ENCODE measurements around the gene RHOH. TPM values are rescaled to one million over a fixed set of nuclear protein-coding genes. Genes with fewer than 3 reads are reported as not detected.

RHOH gene
- total and polyA plus RNA-seq, 9 of the 15 experiments (the other 6 are each of a cell fraction or from before 2014, with no cell fraction given): 14.3 to 37.7 (median 23.2) TPM

DNA sequence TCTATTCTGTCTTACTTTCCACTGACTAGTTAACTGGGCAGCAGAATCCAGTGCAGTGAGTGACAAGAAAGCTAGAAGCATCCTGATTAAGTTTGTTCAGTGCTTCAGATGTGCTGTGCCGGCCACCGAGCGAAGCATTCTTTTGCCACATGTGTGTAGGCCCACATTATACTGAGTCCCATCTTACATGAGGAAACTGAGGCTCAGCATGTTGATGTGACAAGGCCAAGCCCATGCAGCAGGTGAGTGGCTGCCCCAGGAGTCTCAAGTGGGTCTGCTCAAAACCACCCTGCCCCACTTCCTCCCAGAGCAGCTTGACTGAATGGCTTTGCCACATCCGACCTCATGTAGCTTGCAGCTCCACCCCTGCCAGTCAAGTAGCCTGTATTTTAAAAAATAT, 50.5 kb downstream of the RHOH start:
- Histone ChIP-seq H3K4me1 (replicated peaks in 1 of 2; ENCODE audit: control insufficient read depth in 2 of 2, insufficient read depth in 2 of 2, low read length in 2 of 2) (peaks cover 8 to 9% of the 10 kb centered on the region in 2 experiments), H3K36me3 (ENCODE audit: control insufficient read depth, insufficient read depth, low read length) (peaks cover 36% of the 10 kb centered on the region), H3K4me3 (no peak overlapping the region), H3K27ac (ENCODE audit: extremely low read depth, low read depth, low read length) (no peak overlapping the region), H4K20me1 (replicated peaks; ENCODE audit: control insufficient read depth, insufficient read depth, low read length) (no peaks in the 10 kb centered on the region; the same call in 1 of the 2 replicates), H3K9me1 (ENCODE audit: control insufficient read depth, insufficient read depth, low read length) (no peaks in the 10 kb centered on the region), H3K79me2 (ENCODE audit: control insufficient read depth, insufficient read depth, low read length) (peaks cover 3% of the 10 kb centered on the region; the same call in 2 of the 3 replicates), H3K4me2 (ENCODE audit: insufficient read depth, low read length) (no peak overlapping the region), H3K9ac (ENCODE audit: insufficient read depth in 1 of 2, low read depth in 2 of 2, low read length in 2 of 2) (no peak overlapping the region), H3K27me3 (ENCODE audit: control insufficient read depth in 2 of 2, insufficient read depth in 2 of 2, low read length in 2 of 2) (no peaks in the 10 kb centered on the region), H3K9me3 (replicated peaks; ENCODE audit: control insufficient read depth, insufficient read depth, low read depth, low read length) (no peaks in the 10 kb centered on the region), H2AFZ (ENCODE audit: low read depth, low read length) (no peak overlapping the region)
- intact Hi-C loops (cut with micrococcal nuclease) (no loop called here), in situ Hi-C loops (cut with MboI) (no loop called here)
- FAIRE-seq (no peak), DNase-seq (ENCODE audit: extremely low read depth in 1 of 4, low spot score in 3 of 4) (no peak), ATAC-seq (no peak; the same call in 2 of the 3 replicates)
- WGBS (ENCODE audit: insufficient coverage, low coverage, missing lambda C conversion rate): 86% methylated on average over 4 of the region's 4 CpGs
- TF ChIP-seq ZNF507 (tag; conservative IDR thresholded peaks at IDR 0.05) (no peak), ZNF696 (CRISPR knock-in tag; conservative IDR thresholded peaks at IDR 0.05) (no peak), PURB (CRISPR knock-in tag; IDR thresholded peaks at IDR 0.05; ENCODE audit: low read depth) (no peak), E2F3 (CRISPR knock-in tag; IDR thresholded peaks at IDR 0.05) (no peak), CREM (IDR thresholded peaks at IDR 0.05; ENCODE audit: low read depth) (no peak)
- CTCF ChIA-PET (ENCODE audit: low intra/inter-chr PET ratio): no interaction called here
- POLR2A ChIA-PET: interaction anchor here (0.7 to 1.5 kb wide), 2 partner anchors 8 to 10 kb away, joined by 3 to 6 read pairs; no protein-coding TSS in a partner anchor
- no TSS peak for BruUV-seq (replicated peaks)

DNA sequence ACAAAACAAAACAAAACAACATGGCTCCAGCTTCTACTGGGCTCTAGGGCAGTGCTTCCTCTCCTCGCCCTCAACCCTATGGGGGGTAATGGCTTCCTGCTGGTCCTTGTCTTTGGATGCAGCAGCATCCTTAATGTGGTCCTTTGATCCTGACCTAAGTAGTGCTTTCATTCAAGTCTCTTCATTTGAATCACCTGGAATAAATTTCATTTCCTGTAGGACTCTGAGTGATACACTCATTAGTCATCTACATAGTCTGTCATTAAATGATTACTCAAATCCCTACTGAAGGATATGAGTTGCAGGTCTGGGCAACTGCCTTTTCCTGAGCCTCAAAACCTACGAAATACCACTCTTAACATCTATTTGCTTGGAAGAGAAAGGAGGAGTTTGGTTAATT, 54.5 kb downstream of the RHOH start:
- Histone ChIP-seq H3K4me1 (replicated peaks in 1 of 2; ENCODE audit: control insufficient read depth in 2 of 2, insufficient read depth in 2 of 2, low read length in 2 of 2) (no peaks in the 10 kb centered on the region; a peak in 1 of 5 replicates), H3K36me3 (ENCODE audit: control insufficient read depth, insufficient read depth, low read length) (peaks cover 1% of the 10 kb centered on the region; the same call in 1 of the 3 replicates), H3K4me2 (ENCODE audit: insufficient read depth, low read length) (no peak overlapping the region), H3K4me3 (no peak overlapping the region), H3K27ac (ENCODE audit: extremely low read depth, low read depth, low read length) (no peak overlapping the region), H3K9me3 (replicated peaks; ENCODE audit: control insufficient read depth, insufficient read depth, low read depth, low read length) (no peaks in the 10 kb centered on the region), H2AFZ (ENCODE audit: low read depth, low read length) (no peak overlapping the region), H3K27me3 (ENCODE audit: control insufficient read depth in 2 of 2, insufficient read depth in 2 of 2, low read length in 2 of 2) (no peaks in the 10 kb centered on the region), H3K9ac (ENCODE audit: insufficient read depth in 1 of 2, low read depth in 2 of 2, low read length in 2 of 2) (no peak overlapping the region), H4K20me1 (replicated peaks; ENCODE audit: control insufficient read depth, insufficient read depth, low read length) (no peaks in the 10 kb centered on the region), H3K79me2 (ENCODE audit: control insufficient read depth, insufficient read depth, low read length) (no peaks in the 10 kb centered on the region), H3K9me1 (ENCODE audit: control insufficient read depth, insufficient read depth, low read length) (no peaks in the 10 kb centered on the region)
- no peak for DNase-seq (ENCODE audit: extremely low read depth in 1 of 4, low spot score in 3 of 4)
- ChIA-PET CTCF (ENCODE audit: low intra/inter-chr PET ratio) (no interaction called here), POLR2A (interaction anchor here (1.1 kb wide), 1 partner anchor 10 kb away, joined by 4 read pairs; no protein-coding TSS in a partner anchor)
- WGBS (ENCODE audit: insufficient coverage, low coverage, missing lambda C conversion rate): 85% methylated on average over 2 of the region's 2 CpGs
- FAIRE-seq: no peak
- no TSS peak for BruUV-seq (replicated peaks)
- intact Hi-C loops (cut with micrococcal nuclease): no loop called here
- no peak for ATAC-seq
- in situ Hi-C loops (cut with MboI): no loop called here
- no peak for TF ChIP-seq CBX2 (IDR thresholded peaks at IDR 0.05; ENCODE audit: insufficient read depth, low read length, poor library complexity, severe bottlenecking)
- TF ChIP-seq, protein P1, sequence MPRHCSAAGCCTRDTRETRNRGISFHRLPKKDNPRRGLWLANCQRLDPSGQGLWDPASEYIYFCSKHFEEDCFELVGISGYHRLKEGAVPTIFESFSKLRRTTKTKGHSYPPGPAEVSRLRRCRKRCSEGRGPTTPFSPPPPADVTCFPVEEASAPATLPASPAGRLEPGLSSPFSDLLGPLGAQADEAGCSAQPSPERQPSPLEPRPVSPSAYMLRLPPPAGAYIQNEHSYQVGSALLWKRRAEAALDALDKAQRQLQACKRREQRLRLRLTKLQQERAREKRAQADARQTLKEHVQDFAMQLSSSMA (CRISPR knock-in tag; IDR thresholded peaks at IDR 0.05): no peak
- TF ChIP-seq SRSF3 (IDR thresholded peaks at IDR 0.05; ENCODE audit: insufficient read depth, low read length): no peak
- TF ChIP-seq CC2D1A (IDR thresholded peaks at IDR 0.05): no peak
- no peak for TF ChIP-seq CCNT2 (IDR thresholded peaks at IDR 0.05; ENCODE audit: borderline replicate concordance, extremely low read depth, insufficient read length, low read depth, low read length)
- TF ChIP-seq, protein P2, sequence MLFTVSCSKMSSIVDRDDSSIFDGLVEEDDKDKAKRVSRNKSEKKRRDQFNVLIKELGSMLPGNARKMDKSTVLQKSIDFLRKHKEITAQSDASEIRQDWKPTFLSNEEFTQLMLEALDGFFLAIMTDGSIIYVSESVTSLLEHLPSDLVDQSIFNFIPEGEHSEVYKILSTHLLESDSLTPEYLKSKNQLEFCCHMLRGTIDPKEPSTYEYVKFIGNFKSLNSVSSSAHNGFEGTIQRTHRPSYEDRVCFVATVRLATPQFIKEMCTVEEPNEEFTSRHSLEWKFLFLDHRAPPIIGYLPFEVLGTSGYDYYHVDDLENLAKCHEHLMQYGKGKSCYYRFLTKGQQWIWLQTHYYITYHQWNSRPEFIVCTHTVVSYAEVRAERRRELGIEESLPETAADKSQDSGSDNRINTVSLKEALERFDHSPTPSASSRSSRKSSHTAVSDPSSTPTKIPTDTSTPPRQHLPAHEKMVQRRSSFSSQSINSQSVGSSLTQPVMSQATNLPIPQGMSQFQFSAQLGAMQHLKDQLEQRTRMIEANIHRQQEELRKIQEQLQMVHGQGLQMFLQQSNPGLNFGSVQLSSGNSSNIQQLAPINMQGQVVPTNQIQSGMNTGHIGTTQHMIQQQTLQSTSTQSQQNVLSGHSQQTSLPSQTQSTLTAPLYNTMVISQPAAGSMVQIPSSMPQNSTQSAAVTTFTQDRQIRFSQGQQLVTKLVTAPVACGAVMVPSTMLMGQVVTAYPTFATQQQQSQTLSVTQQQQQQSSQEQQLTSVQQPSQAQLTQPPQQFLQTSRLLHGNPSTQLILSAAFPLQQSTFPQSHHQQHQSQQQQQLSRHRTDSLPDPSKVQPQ (CRISPR knock-in tag; IDR thresholded peaks at IDR 0.05; ENCODE audit: borderline replicate concordance): no peak
- TF ChIP-seq, protein P3, sequence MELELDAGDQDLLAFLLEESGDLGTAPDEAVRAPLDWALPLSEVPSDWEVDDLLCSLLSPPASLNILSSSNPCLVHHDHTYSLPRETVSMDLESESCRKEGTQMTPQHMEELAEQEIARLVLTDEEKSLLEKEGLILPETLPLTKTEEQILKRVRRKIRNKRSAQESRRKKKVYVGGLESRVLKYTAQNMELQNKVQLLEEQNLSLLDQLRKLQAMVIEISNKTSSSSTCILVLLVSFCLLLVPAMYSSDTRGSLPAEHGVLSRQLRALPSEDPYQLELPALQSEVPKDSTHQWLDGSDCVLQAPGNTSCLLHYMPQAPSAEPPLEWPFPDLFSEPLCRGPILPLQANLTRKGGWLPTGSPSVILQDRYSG (tag; conservative IDR thresholded peaks at IDR 0.05; ENCODE audit: low read depth): no peak

All from K562 (cell line).